Ovary (tissue), 3 donors: ENCODE measurements around the gene ADAMTS13.

Experiments used
- CTCF ChIP-seq, 3 donors: fragments of 450-650 bp in 2 of 3; fragments of 200-600 bp in 1 of 3; IDR thresholded peaks; one replicate each; pipeline versions ENCODE4 v1.5.1 to v1.8.0; 2016 to 2022; ENCODE audit warnings: antibody characterized with exemption in 3 of 3, mild to moderate bottlenecking in 1 of 3
- POLR2A ChIP-seq: fragments of 450-650 bp; IDR thresholded peaks from one replicate; pipeline ENCODE4 v1.6.1; 2017; ENCODE audit warnings: antibody characterized with exemption, mild to moderate bottlenecking, moderate library complexity
- donor health status: DM: no; HTN: no; CAD: no.

- TF ChIP-seq CTCF (IDR thresholded peaks at IDR 0.05) (no peak), POLR2A (no peak)
Measured at GRCh38 chr9:133424187-133424586, 2.0 kb downstream of the ADAMTS13 start.
